Measurements from ENCODE around the gene PUS7L.
A peak's percentile ranks its signal among the peaks of the same experiment; 100 is the strongest.
"Not testable (repeated sequence)": the region's sequence is repeated elsewhere in the genome, so short reads cannot be mapped to it uniquely, and the experiment has no call there.

Gene PUS7L

DNA sequence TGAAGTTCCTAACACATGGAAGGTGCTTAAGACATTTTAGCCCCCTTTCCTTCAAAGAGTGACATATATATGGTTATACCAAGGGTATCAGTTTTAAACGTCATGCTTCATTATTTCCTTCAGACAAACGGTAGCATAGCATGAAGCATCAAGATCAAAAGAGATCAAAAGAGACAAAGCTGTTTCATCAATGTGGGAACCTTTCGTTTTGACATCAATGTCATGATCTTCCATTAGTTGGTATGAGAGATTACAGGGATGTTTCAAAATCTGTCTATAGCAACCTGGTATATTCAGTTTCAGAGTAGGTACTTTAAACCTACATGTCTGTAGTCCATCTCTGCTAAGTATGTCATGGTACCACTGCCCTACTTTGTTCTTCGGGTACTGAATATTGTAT lies 28.3 kb downstream of the PUS7L start:
- no peak for FAIRE-seq
- TF ChIP-seq, protein P1, sequence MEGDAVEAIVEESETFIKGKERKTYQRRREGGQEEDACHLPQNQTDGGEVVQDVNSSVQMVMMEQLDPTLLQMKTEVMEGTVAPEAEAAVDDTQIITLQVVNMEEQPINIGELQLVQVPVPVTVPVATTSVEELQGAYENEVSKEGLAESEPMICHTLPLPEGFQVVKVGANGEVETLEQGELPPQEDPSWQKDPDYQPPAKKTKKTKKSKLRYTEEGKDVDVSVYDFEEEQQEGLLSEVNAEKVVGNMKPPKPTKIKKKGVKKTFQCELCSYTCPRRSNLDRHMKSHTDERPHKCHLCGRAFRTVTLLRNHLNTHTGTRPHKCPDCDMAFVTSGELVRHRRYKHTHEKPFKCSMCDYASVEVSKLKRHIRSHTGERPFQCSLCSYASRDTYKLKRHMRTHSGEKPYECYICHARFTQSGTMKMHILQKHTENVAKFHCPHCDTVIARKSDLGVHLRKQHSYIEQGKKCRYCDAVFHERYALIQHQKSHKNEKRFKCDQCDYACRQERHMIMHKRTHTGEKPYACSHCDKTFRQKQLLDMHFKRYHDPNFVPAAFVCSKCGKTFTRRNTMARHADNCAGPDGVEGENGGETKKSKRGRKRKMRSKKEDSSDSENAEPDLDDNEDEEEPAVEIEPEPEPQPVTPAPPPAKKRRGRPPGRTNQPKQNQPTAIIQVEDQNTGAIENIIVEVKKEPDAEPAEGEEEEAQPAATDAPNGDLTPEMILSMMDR (IDR thresholded peaks at IDR 0.05; ENCODE audit: insufficient read depth, missing control alignments), result no peak
- DNase-seq (ENCODE audit: insufficient read length, low spot score), result no peak

DNA sequence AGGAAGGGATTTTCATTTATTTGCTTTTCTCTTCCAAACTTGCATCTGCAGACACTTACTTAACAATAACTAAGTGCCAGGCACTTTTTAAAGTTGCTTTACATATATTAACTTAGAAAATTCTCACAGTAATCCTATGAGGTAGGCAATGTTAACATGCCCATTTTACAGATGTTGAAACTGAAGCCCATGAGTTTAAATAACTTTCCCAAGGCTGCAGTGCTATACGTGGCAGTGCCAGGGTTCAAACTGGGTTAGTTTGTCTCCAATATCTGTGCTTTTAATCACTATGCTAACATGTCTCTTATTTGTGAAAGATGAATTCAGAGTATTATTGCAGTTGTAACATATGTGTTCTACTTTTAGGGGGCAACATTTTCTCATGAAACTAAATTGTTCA lies 29.9 kb downstream of the PUS7L start:
- DNase-seq (ENCODE audit: insufficient read length, low spot score) (no peak), FAIRE-seq (no peak)
- TF ChIP-seq, protein P1 (IDR thresholded peaks at IDR 0.05; ENCODE audit: insufficient read depth, missing control alignments), result no peak

DNA sequence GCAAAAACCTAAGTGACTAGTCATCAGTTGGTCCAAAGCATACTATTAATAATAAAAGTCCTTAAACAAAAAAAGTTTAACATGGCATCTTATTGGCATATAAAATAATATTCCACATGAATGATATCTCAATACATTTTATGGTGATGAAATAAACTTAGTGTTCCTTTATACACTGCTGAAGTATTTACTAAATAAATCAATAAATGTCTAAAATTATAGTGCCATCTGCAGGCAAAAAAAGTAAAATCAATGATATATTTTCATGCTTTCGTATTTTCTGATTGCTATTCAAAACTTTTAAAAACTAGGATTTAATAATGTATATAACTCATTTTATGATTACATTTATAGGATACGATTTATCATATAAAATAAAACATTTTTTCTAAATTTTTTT lies 30.5 kb downstream of the PUS7L start:
- DNase-seq (ENCODE audit: insufficient read length, low spot score) (no peak), FAIRE-seq (no peak)
- TF ChIP-seq, protein P1 (IDR thresholded peaks at IDR 0.05; ENCODE audit: insufficient read depth, missing control alignments), result peak; percentile 47

DNA sequence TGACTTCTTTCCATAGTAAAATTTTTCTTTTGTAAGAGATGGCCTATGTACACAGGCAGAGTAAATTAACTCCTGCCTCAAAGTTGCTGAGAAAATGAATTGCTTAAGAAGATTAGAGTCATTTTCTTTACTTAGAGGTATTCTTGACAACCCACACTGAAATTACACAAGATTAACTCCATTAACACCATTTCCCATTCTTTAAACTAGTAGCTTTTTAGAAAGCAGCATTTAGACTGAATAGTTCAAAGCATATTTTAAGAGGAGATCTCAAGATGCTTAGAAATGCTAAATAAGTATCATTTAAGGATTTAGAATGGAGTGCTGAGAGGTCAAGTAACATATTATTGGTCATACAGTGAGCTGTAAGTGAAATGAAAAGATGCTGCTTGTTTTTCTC lies 35.5 kb downstream of the PUS7L start:
- DNase-seq (ENCODE audit: insufficient read length, low spot score) (no peak), FAIRE-seq (no peak)
- TF ChIP-seq, protein P1 (IDR thresholded peaks at IDR 0.05; ENCODE audit: insufficient read depth, missing control alignments), result no peak

DNA sequence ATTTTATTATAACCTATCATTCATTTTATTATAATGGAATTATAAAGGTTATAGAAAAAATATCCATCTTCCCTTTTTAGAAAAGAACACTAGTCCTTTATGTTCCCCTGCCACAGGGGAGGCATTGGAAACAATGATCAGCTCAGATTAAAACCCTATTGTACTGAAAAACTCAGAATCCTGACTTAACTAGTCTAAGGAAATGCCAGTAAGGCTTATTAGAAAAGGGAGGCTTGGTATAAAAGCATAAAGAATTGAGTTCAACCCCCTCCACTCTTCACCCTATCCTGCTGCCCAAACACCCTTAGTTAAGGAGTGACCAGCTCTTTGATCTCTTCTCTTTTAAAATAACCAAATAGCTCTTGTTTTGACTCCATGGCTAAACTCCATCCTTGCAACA lies 36.0 kb downstream of the PUS7L start:
- TF ChIP-seq, protein P1 (IDR thresholded peaks at IDR 0.05; ENCODE audit: insufficient read depth, missing control alignments), result no peak
- FAIRE-seq (no peak), DNase-seq (ENCODE audit: insufficient read length, low spot score) (no peak)

DNA sequence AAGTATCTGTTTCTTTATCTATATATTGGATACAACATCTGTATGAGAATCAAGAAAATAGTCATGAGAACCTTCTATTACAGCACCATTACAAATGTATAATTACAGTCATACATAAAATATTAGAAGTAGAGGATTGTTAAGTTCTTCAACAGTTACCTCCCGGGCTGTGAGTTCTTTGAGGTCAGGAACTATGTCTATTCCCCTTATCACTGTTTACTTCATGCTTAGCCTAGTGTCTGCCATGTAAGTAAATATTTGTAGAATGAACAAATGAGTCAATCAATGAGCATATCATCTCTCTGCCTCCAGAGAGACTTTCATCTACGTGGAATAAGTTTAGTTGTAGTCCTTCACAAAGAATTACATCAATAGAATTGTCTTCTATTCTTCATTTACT lies 47.2 kb downstream of the PUS7L start:
- FAIRE-seq (no peak), DNase-seq (ENCODE audit: insufficient read length, low spot score) (no peak)
- TF ChIP-seq, protein P1 (IDR thresholded peaks at IDR 0.05; ENCODE audit: insufficient read depth, missing control alignments), result no peak

DNA sequence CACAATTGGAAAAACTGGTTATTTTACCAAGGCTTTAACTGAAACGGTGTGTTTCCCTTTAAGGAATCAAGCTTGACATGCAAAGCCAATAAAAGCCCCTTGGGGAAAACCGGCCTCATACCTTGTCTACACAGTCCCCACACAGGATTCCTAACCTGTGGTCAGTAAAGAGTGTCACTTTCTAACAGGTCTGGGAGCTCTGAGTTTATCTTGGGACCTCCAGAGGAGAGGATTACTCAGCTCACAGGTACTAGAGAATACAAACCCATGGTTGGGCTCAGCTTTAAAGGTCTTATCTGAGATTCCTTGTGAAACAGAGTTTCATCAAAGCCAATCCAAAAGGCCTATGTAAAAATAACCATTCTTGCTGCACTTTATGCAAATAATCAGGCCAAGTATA lies 54.8 kb downstream of the PUS7L start:
- not testable (repeated sequence) for DNase-seq (ENCODE audit: insufficient read length, low spot score); FAIRE-seq

DNA sequence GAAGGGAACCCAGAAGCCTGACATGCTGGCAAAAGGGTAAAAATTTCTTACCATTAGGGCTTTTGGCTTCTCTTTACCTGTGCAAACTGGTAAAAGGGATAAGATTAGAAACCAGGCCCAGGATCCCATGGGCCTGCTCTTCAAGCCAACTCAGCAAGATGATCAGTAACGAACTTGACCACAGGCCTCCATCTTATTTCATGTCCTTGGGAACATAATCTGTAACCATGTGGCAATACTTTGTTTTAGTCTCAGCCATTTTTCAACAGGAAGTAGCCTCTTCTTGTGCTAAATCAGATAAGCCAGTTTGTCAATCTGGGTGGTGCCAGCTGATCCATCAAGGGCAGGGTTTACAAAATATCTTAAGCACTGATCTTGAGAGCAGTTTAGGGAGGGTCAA lies 57.4 kb downstream of the PUS7L start:
- FAIRE-seq; DNase-seq (ENCODE audit: insufficient read length, low spot score): not testable (repeated sequence)
